Measurements from ENCODE around the gene TRIM7. TPM values are rescaled to one million over a fixed set of nuclear protein-coding genes. Genes with fewer than 3 reads are reported as not detected.

TRIM7 gene
- total RNA-seq: 3.2 and 4.6 TPM in 2 replicates

DNA sequence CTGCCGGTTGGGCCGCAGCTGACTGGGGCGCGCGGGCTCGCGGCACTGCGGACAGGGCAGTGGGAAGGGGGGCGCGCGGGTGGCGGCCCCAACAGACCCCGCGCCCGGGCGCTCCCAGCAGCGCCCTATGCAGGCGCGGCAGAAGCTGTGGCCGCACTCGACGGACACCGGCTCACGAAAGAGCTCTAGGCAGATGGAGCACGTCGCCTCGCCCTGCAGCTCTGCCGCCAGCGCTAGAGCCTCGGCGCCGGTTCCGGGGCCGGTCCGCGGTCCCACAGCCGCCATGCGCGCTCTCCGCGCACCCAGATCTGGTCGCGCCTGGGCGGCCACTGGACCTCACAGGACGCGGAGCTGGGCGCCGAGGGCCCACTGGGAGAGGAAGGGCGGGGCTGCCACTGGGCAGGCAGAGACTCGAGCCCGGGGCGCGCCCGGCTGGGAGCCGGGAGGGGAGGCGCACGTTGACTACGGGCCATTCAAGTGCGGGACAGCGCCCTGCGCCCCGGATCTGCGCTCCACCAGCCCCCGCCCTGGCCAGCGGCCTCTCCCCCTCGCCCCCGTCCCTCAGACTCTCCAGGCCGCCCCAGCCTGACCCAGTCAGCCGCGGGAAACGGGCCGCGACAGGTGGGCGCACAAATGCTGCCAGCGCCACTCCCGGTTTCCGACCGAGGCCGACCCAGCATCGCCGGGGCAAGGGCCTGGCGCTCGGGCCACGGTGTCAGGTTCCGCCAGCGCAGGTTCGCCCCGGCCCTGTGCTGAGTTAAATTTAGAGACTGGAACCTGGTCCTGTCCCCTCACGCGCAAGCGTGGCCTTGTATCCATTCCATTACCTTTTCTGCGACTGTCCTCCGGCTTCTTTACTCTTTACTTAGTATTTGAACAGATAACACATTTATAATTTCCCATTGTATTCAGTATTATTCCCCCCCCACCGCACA lies at the start of gene TRIM7:
Gene TRIM7, minus strand, starts transcription at position 371 of the 935 bp plus-strand sequence. Its CDS starts 86 bp downstream, at position 285.

DNA sequence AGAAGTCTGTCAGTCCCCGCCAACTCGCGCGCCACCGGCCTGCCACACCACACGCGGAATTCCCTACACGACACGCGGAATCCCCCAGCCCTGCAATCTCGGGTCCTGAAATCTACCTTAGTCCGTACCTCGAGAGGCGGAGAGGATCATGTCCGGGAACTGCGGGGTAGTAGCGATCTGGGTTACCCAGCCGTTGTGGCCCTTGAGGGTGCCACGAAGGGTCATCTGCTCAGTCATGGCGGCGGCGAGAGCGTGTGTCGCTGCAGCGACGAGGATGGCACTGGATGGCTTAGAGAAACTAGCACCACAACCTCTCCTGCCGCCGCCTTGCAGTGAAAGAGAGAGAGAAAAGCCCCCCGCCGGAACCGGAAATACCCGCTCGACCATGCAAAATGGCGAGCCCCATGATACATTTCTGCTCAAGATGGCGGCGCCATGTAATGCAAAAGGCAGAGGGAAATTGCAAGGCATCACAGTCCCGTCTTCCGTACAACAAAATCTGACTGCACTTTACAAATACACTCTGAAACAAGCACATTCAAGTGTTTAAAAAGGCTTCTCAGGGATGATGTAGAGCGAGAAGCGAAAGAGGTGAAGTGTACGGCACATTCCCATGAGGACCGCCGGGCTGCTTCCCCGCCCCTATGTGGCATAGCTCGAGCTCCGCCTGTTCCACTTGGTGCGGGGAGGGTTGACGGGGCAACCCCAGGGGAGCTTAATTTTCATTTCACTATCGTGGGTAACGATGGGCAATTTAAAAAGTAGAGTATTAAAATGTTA lies 38.8 kb upstream of the TRIM7 start, which contains the start of gene RACK1:
Gene RACK1, minus strand, starts transcription at position 343 of the 780 bp plus-strand sequence. Its CDS starts 106 bp downstream, at position 237.

DNA sequence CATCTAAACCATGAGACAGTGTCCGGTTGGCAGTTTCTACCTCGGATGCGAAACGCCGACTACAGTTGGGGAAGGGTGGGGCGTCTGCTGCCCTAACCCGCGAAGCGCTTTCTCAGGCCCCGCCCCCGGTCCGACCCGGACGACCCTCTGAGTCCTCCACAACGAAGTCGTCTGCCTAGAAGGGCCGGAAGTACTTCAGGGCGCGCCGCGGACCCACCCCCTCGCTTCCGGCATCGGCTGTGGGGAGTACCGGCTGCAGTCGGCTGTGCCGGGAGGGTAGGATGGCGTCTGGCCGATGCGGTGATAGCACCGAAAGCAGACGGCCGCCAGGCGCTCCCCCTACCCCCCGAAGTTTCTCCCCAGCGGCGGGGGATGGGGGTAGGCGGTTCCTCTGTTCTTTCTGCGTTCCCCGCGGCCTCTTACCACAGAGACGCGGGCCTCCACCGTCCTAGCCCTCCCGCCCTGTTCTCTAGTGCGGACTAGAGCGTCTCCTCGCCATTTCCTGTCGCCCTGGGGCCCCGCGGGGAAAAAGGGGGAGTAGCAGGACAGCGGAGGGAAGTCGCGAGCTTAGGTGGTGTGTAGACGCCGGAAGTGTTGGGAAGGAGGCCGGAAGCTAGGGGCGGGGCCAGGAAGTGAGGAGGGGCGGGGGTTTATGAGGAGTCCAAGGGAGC lies 18.2 kb upstream of the TRIM7 start, which contains the start of gene TRIM41:
Gene TRIM41, plus strand, starts transcription at position 224 of the 671 bp plus-strand sequence. CDS start 719 bp downstream, outside the sequence.

DNA sequence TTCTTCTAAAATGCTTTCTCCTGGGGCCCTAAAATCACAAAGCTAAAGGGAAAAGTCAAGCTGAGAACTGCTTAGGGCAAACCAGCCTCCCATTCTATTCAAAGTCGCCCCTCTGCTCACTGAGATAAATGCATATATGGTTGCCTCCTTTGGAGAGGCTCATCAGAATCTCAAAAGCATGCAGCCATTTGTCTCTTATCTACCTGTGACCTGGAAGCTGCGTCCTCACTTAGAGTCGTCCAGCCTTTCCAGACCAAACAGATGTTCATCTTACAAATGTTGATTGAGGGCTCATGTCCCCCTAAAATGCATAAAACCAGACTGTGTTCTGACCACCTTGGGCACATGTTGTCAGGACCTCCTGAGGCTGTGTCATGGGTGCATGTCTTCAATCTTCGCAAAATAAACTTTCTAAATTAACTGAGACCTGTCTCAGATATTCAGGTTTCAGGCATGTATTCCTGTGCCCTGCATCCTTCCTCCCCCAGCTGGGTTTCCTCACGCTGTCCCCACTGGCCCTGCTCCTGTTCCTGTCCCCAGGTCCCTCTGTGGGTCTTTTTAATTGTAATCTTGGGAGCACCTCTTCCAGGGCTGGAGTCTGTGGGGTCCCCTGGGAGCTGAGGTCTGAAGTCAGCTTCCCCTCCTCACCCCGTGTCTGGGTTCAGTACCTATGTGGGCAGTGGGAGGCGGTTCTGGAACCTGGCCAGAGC lies 57.9 kb downstream of the TRIM7 start, which contains the start of gene OR2V2:
Gene OR2V2, plus strand, starts transcription at position 660 of the 710 bp plus-strand sequence. CDS start 7,357 bp downstream, outside the sequence.

Other genes starting within 250 kb of the TRIM7 start
- not detected in 2 replicates for gene BTNL3, start 216.3 kb downstream of the TRIM7 start, total RNA-seq
- gene BTNL9, start 164.9 kb downstream of the TRIM7 start, total RNA-seq: not detected in 2 replicates
- not detected in 2 replicates for gene OR2V1, start 74.0 kb downstream of the TRIM7 start, total RNA-seq
- not detected in 2 replicates for gene OR2V2, start 57.6 kb downstream of the TRIM7 start, total RNA-seq
- 9.9 and 14.7 TPM in 2 replicates for gene TRIM41, start 18.1 kb upstream of the TRIM7 start, total RNA-seq
- gene RACK1, start 38.7 kb upstream of the TRIM7 start, total RNA-seq: 3,353 and 4,158 TPM in 2 replicates
- 3.5 and 5.7 TPM in 2 replicates for gene TRIM52, start 55.9 kb upstream of the TRIM7 start, total RNA-seq
- not detected in 2 replicates for gene OR4F3, start 162.1 kb upstream of the TRIM7 start, total RNA-seq

Data from myometrial cell (primary cell).